A549 (cell line): ENCODE data around the gene TACC2. TPM values are rescaled to one million over a fixed set of nuclear protein-coding genes. Genes with fewer than 3 reads are reported as not detected.
A peak's percentile ranks its signal among the peaks of the same experiment; 100 is the strongest.

Experiments used
- ATAC-seq, 2 experiments: fragments of 200-7000 bp in 1 of 2; fragments of >200 bp in 1 of 2; cut with Nextera tagmentation in 1 of 2; cut with Tn5 transposase in 1 of 2; 3 replicates each; pipeline versions ENCODE4 v1.8.0 to v1.9.1; 2018 to 2020; ENCODE audit warnings: mild to moderate bottlenecking in 1 of 2, moderate library complexity in 1 of 2
- CTCF ChIA-PET: fragments of 300-600 bp; sonication (Branson Sonifier 250); formaldehyde crosslinking; extraction: SDS; loops from one replicate; lab custom pipeline; 2021; ENCODE audit warnings: antibody characterized with exemption, inconsistent platforms; lab: Yijun Ruan, JAX
- POLR2A ChIA-PET: fragments of 350-600 bp; formaldehyde crosslinking; extraction: SDS; loops from one replicate; lab custom pipeline; 2021; ENCODE audit warnings: antibody characterized with exemption, inconsistent platforms; lab: Yijun Ruan, JAX
- DNase-seq, 2 experiments: peaks; one replicate each; pipeline versions ENCODE4 v3.0.0 to v3.0.0-alpha.2; 2011 to 2016; ENCODE audit warnings: low read depth in 1 of 2, low spot score in 1 of 2
- FAIRE-seq: peaks from 2 replicates; lab custom pipeline; 2011; peaks lifted over from hg19 to GRCh38; lab: Jason Lieb, UNC
- H3K27ac ChIP-seq, 2 experiments: fragments of >200 bp; sonication (Bioruptor Twin); formaldehyde crosslinking; 3 replicates each; pipeline ENCODE4 v1.5.1; 2016 to 2017
- H3K4me1 ChIP-seq: fragments of >200 bp; sonication (Bioruptor Twin); formaldehyde crosslinking; 3 replicates; pipeline ENCODE4 v1.6.1; 2016
- H3K4me2 ChIP-seq: fragments of >200 bp; sonication (Bioruptor Twin); formaldehyde crosslinking; 3 replicates; pipeline ENCODE4 v1.6.1; 2016
- H3K4me3 ChIP-seq: fragments of >200 bp; sonication (Bioruptor Twin); formaldehyde crosslinking; 3 replicates; pipeline ENCODE4 v1.5.1; 2016
- H3K9me3 ChIP-seq: fragments of >200 bp; sonication (Bioruptor Twin); formaldehyde crosslinking; 3 replicates; pipeline ENCODE4 v1.6.1; 2016
- BCL3 ChIP-seq: fragments of >200 bp; sonication (Bioruptor Twin); formaldehyde crosslinking; IDR thresholded peaks from 3 replicates; pipeline ENCODE4 v1.6.1; 2016
- BHLHE40 ChIP-seq: IDR thresholded peaks from 2 replicates; pipeline ENCODE4 v1.6.1; 2012; ENCODE audit warnings: low read depth, low read length, inconsistent platforms
- CBX2 ChIP-seq: fragments of 200-600 bp; sonication (generic); IDR thresholded peaks from 2 replicates; pipeline ENCODE4 v1.6.1; 2016; ENCODE audit warnings: low read depth, mild to moderate bottlenecking, borderline replicate concordance
- E2F6 ChIP-seq: IDR thresholded peaks from 2 replicates; pipeline ENCODE4 v1.6.1; 2012; ENCODE audit warnings: low read depth, borderline replicate concordance
- EHF ChIP-seq: fragments of 250-450 bp; sonication (Bioruptor Pico); IDR thresholded peaks from 2 replicates; pipeline ENCODE4 v1.5.0; 2020; ENCODE audit warnings: mild to moderate bottlenecking
- ELK1 ChIP-seq: fragments of 150-350 bp; IDR thresholded peaks from 2 replicates; pipeline ENCODE4 v1.6.1; 2014; ENCODE audit warnings: low read depth, mild to moderate bottlenecking, low read length
- EP300 ChIP-seq, 2 experiments: fragments of >200 bp; sonication (Bioruptor Twin); formaldehyde crosslinking; IDR thresholded peaks; 2 replicates in 1 of 2; 3 replicates in 1 of 2; pipeline ENCODE4 v1.6.1; 2016 to 2017
- FOSL2 ChIP-seq, 2 experiments: fragments of 450-650 bp in 1 of 2; fragments of >200 bp in 1 of 2; sonication (Bioruptor Twin) in 1 of 2; formaldehyde crosslinking; IDR thresholded peaks; 2 replicates each; pipeline versions ENCODE4 v1.5.0 to v1.6.1; 2016 to 2020; ENCODE audit warnings: mild to moderate bottlenecking in 1 of 2, moderate library complexity in 1 of 2
- FOXS1 ChIP-seq: fragments of 250-450 bp; sonication (Bioruptor Pico); IDR thresholded peaks from 2 replicates; pipeline ENCODE4 v1.5.0; 2020; ENCODE audit warnings: mild to moderate bottlenecking, moderate library complexity
- HES2 ChIP-seq: fragments of >200 bp; sonication (Bioruptor Twin); formaldehyde crosslinking; IDR thresholded peaks from 2 replicates; pipeline ENCODE4 v1.6.1; 2016
- HEYL ChIP-seq: fragments of 250-450 bp; sonication (Bioruptor Pico); IDR thresholded peaks from 2 replicates; pipeline ENCODE4 v1.8.0; 2021; ENCODE audit warnings: mild to moderate bottlenecking, moderate library complexity
- HOXA7 ChIP-seq: fragments of 250-450 bp; sonication (Bioruptor Pico); IDR thresholded peaks from 2 replicates; pipeline ENCODE4 v1.5.0; 2020; ENCODE audit warnings: mild to moderate bottlenecking, moderate library complexity
- HOXB13 ChIP-seq: fragments of 250-450 bp; sonication (Bioruptor Pico); IDR thresholded peaks from 2 replicates; pipeline ENCODE4 v1.5.0; 2020; ENCODE audit warnings: low read depth, mild to moderate bottlenecking, moderate library complexity
- HOXB5 ChIP-seq: fragments of 250-450 bp; sonication (Bioruptor Pico); IDR thresholded peaks from 2 replicates; pipeline ENCODE4 v1.5.0; 2020; ENCODE audit warnings: mild to moderate bottlenecking, moderate library complexity
- JUN ChIP-seq, 2 experiments: fragments of >200 bp; sonication (Bioruptor Twin); formaldehyde crosslinking; IDR thresholded peaks; 2 replicates in 1 of 2; 3 replicates in 1 of 2; pipeline ENCODE4 v1.6.1; 2016 to 2017
- KDM1A ChIP-seq: fragments of 200-600 bp; sonication (generic); IDR thresholded peaks from 2 replicates; pipeline ENCODE4 v1.6.1; 2016; ENCODE audit warnings: low read depth, mild to moderate bottlenecking
- MAFK ChIP-seq: fragments of 450-650 bp; IDR thresholded peaks from 2 replicates; pipeline ENCODE4 v1.6.1; 2014; ENCODE audit not compliant: partially characterized antibody
- MAX ChIP-seq: IDR thresholded peaks from 2 replicates; pipeline ENCODE4 v1.6.1; 2012
- MAZ ChIP-seq: fragments of 150-350 bp; IDR thresholded peaks from 2 replicates; pipeline ENCODE4 v1.6.1; 2014; ENCODE audit warnings: antibody characterized with exemption, low read depth, low read length, borderline replicate concordance
- MYC ChIP-seq: IDR thresholded peaks from 2 replicates; pipeline ENCODE4 v1.6.1; 2012; ENCODE audit warnings: mild to moderate bottlenecking, inconsistent platforms, low read length, improper control_type of control experiment, borderline replicate concordance
- NR3C1 ChIP-seq: fragments of >200 bp; sonication (Bioruptor Twin); formaldehyde crosslinking; IDR thresholded peaks from 3 replicates; pipeline ENCODE4 v1.6.1; 2017
- PBX3 ChIP-seq: IDR thresholded peaks from 2 replicates; pipeline ENCODE4 v1.6.1; 2012
- PHF8 ChIP-seq: fragments of 200-600 bp; sonication (generic); IDR thresholded peaks from 2 replicates; pipeline ENCODE4 v1.6.1; 2016; ENCODE audit warnings: low read depth, mild to moderate bottlenecking, antibody characterized with exemption, moderate library complexity, borderline replicate concordance
- POLR2A ChIP-seq: IDR thresholded peaks from 2 replicates; pipeline ENCODE4 v1.6.1; 2012; ENCODE audit warnings: mild to moderate bottlenecking, low read length
- POLR2AphosphoS2 ChIP-seq: conservative IDR thresholded peaks from 2 replicates; pipeline ENCODE4 v1.6.1; 2012; ENCODE audit warnings: low read length, improper control_type of control experiment, inconsistent platforms
- RNF2 ChIP-seq: fragments of 200-600 bp; sonication (generic); IDR thresholded peaks from 2 replicates; pipeline ENCODE4 v1.6.1; 2016; ENCODE audit warnings: low read depth, mild to moderate bottlenecking, antibody characterized with exemption, moderate library complexity, borderline replicate concordance
- TFCP2L1 ChIP-seq: fragments of 250-450 bp; sonication (Bioruptor Pico); IDR thresholded peaks from 2 replicates; pipeline ENCODE4 v1.5.0; 2021; ENCODE audit warnings: mild to moderate bottlenecking
- ZNF302 ChIP-seq: fragments of 250-450 bp; sonication (Bioruptor Pico); IDR thresholded peaks from 2 replicates; pipeline ENCODE4 v1.9.0; 2021; ENCODE audit warnings: inconsistent platforms, mild to moderate bottlenecking, moderate library complexity
- ZSCAN20 ChIP-seq: fragments of 250-450 bp; sonication (Bioruptor Pico); IDR thresholded peaks from 2 replicates; pipeline ENCODE4 v1.8.0; 2022; ENCODE audit warnings: mild to moderate bottlenecking, moderate library complexity
- WGBS: methylation state at CpG from one replicate; pipeline ENCODE4 v1.1.6; 2017; ENCODE audit errors: missing lambda C conversion rate; 5-methylcytosine and 5-hydroxymethylcytosine counted together
- polyA plus RNA-seq, 4 experiments: library from polyadenylated mRNA; depleted of rRNA in 3 of 4; stranded (reverse); fragments of >200 nt; fragmentation: RNase III in 1 of 4; extraction: RNeasy Plus Mini Kit Qiagen cat#74134 plus additional on column Dnase treatment in 1 of 4; gene quantifications; 2 replicates in 3 of 4; 3 replicates in 1 of 4; pipeline ENCODE4 v1.2.3, GENCODE V29; 2011 to 2017

TACC2 gene
- polyA plus RNA-seq, 2 of the 4 experiments (the other 2 are of a cell fraction): 83.3 to 128 TPM

GRCh38 chr10:122172361-122173008, 183.5 kb downstream of the TACC2 start:
- H3K4me1 ChIP-seq: peaks cover 37% of the 10 kb centered on the region
- H3K4me2 ChIP-seq: no peak overlapping the region
- no peak for FAIRE-seq
- CTCF ChIA-PET: interaction anchor here (0.9 to 1.9 kb wide), 3 partner anchors 24 to 31 kb away, joined by 3 to 6 read pairs (median 3); no protein-coding TSS in a partner anchor
- H3K4me3 ChIP-seq: no peak overlapping the region
- no peak for ATAC-seq
- WGBS: 92% methylated on average over 11 of the region's 12 CpGs
- H3K27ac ChIP-seq: no peak overlapping the region
- no peaks in the 10 kb centered on the region for H3K9me3 ChIP-seq
- DNase-seq: no peak
- TF ChIP-seq PHF8: no peak
- no peak for TF ChIP-seq HOXB5 (CRISPR knock-in tag)
- no peak for TF ChIP-seq BHLHE40
- TF ChIP-seq, all 56 proteins: peak for 0
- POLR2A ChIA-PET: no interaction called here

- H3K4me2 ChIP-seq: no peak overlapping the region
- H3K27ac ChIP-seq: no peak overlapping the region
- POLR2A ChIA-PET: no interaction called here
- peaks cover 37% of the 10 kb centered on the region for H3K4me1 ChIP-seq
- TF ChIP-seq KDM1A (no peak), FOXS1 (no peak), TFCP2L1 (CRISPR knock-in tag) (no peak), MAX (no peak), HEYL (CRISPR knock-in tag) (no peak), NR3C1 (no peak), MAFK (no peak), HOXB5 (CRISPR knock-in tag) (no peak), POLR2AphosphoS2 (no peak), HOXB13 (no peak), POLR2A (no peak), FOSL2 (IDR thresholded peaks at IDR 0.05) (no peak), FOSL2 (CRISPR knock-in tag; IDR thresholded peaks at IDR 0.05) (no peak), E2F6 (no peak), HES2 (no peak), MYC (no peak), ZSCAN20 (CRISPR knock-in tag) (no peak), EP300 (IDR thresholded peaks at IDR 0.05) (no peak), CBX2 (no peak), JUN (IDR thresholded peaks at IDR 0.05) (no peak), EHF (no peak)
- CTCF ChIA-PET: interaction anchor here (0.9 to 1.7 kb wide), 2 partner anchors 11 to 31 kb away, joined by 3 to 5 read pairs; no protein-coding TSS in a partner anchor
- H3K9me3 ChIP-seq: no peaks in the 10 kb centered on the region
- DNase-seq (no peak), FAIRE-seq (no peak), ATAC-seq (no peak; a peak in 2 of 6 replicates)
- no peak overlapping the region for H3K4me3 ChIP-seq
- WGBS: 96% methylated on average over 7 of the region's 7 CpGs
These were observed 184.4 kb downstream of the TACC2 start for GRCh38 chr10:122173337-122173736.

- POLR2A ChIA-PET: no interaction called here
- CTCF ChIA-PET: interaction anchor here (0.9 to 1.7 kb wide), 2 partner anchors 12 to 32 kb away, joined by 3 to 5 read pairs; no protein-coding TSS in a partner anchor
- Histone ChIP-seq H3K4me1 (peaks cover 37% of the 10 kb centered on the region), H3K27ac (no peak overlapping the region), H3K4me3 (no peak overlapping the region), H3K9me3 (no peaks in the 10 kb centered on the region), H3K4me2 (no peak overlapping the region)
- ATAC-seq: peak in 1 of 2 experiments; percentile 13; a peak in 4 of 6 replicates
- FAIRE-seq: no peak
- WGBS: 94% methylated on average over 5 of the region's 8 CpGs
- no peak for DNase-seq
- TF ChIP-seq BHLHE40 (no peak), RNF2 (no peak), PBX3 (no peak), ZNF302 (CRISPR knock-in tag) (no peak), HEYL (CRISPR knock-in tag) (no peak), HOXB5 (CRISPR knock-in tag) (no peak), MAZ (no peak), ZSCAN20 (CRISPR knock-in tag) (no peak), HOXA7 (CRISPR knock-in tag) (no peak), EP300 (IDR thresholded peaks at IDR 0.05) (no peak), ELK1 (no peak), BCL3 (no peak), MAFK (no peak)
These were observed 184.9 kb downstream of the TACC2 start for GRCh38 chr10:122173766-122174435.
